ENCODE data around the gene SCRN3. TPM values are rescaled to one million over a fixed set of nuclear protein-coding genes. Genes with fewer than 3 reads are reported as not detected.

Gene SCRN3
- total RNA-seq, 1 donor from 2014 or later: 14.3 TPM

DNA sequence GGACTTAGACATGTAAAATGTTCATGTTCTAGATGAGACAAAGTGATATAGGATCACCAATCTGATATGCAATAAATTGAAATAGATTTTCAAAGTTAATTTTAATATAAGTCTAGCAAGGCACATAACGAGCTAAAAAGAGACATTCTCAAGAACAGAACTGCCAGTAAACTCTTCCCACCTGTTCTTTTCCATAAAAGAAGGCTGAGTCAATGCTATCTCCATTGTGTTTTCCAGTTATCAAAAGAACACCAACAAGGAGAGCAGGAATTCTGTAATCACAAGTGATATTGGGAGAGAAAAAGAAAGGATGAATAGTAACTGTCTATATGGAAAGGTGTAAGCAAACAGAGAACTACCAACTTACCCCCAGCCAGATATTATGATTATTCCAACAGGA, 65.7 kb downstream of the SCRN3 start:
- ChIA-PET CTCF (interaction anchor here (0.9 to 5.6 kb wide), 10 partner anchors 41 to 238 kb away, joined by 3 to 158 read pairs (median 24); no protein-coding TSS in a partner anchor), POLR2A (no interaction called here)
- Mint-ChIP-seq H3K4me3 (no peak overlapping the region), H3K27me3 (no peaks in the 10 kb centered on the region), H3K4me1 (no peaks in the 10 kb centered on the region), H3K9me3 (no peaks in the 10 kb centered on the region), H3K27ac (no peak overlapping the region), H3K36me3 (ENCODE audit: low read depth) (no peaks in the 10 kb centered on the region)
- intact Hi-C loops (cut with micrococcal nuclease): loop anchor here (5.0 kb wide), 1 partner anchor 531 kb away; no protein-coding TSS in a partner anchor
- TF ChIP-seq, protein P1, sequence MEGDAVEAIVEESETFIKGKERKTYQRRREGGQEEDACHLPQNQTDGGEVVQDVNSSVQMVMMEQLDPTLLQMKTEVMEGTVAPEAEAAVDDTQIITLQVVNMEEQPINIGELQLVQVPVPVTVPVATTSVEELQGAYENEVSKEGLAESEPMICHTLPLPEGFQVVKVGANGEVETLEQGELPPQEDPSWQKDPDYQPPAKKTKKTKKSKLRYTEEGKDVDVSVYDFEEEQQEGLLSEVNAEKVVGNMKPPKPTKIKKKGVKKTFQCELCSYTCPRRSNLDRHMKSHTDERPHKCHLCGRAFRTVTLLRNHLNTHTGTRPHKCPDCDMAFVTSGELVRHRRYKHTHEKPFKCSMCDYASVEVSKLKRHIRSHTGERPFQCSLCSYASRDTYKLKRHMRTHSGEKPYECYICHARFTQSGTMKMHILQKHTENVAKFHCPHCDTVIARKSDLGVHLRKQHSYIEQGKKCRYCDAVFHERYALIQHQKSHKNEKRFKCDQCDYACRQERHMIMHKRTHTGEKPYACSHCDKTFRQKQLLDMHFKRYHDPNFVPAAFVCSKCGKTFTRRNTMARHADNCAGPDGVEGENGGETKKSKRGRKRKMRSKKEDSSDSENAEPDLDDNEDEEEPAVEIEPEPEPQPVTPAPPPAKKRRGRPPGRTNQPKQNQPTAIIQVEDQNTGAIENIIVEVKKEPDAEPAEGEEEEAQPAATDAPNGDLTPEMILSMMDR (IDR thresholded peaks at IDR 0.05): no peak
- ATAC-seq (ENCODE audit: low read depth) (no peak), DNase-seq (no peak)

- Mint-ChIP-seq H3K9me3 (no peaks in the 10 kb centered on the region), H3K4me1 (no peaks in the 10 kb centered on the region), H3K36me3 (ENCODE audit: low read depth) (no peaks in the 10 kb centered on the region), H3K27me3 (no peaks in the 10 kb centered on the region), H3K4me3 (no peak overlapping the region), H3K27ac (no peak overlapping the region)
- no peak for DNase-seq
- TF ChIP-seq, protein P1 (IDR thresholded peaks at IDR 0.05): no peak
- ATAC-seq (ENCODE audit: low read depth): no peak
- ChIA-PET POLR2A (no interaction called here), CTCF (interaction anchor here (1.4 kb wide), 1 partner anchor 222 kb away, joined by 4 read pairs; no protein-coding TSS in a partner anchor)
- intact Hi-C loops (cut with micrococcal nuclease): no loop called here
Measured at GRCh38 chr2:174465327-174465726, 69.8 kb downstream of the SCRN3 start.

GRCh38 chr2:174473796-174474195, 78.3 kb downstream of the SCRN3 start:
- no peaks in the 10 kb centered on the region for H3K4me1 Mint-ChIP-seq
- TF ChIP-seq, protein P1 (IDR thresholded peaks at IDR 0.05): no peak
- H3K9me3 Mint-ChIP-seq: no peaks in the 10 kb centered on the region
- intact Hi-C loops (cut with micrococcal nuclease): no loop called here
- H3K36me3 Mint-ChIP-seq (ENCODE audit: low read depth): no peaks in the 10 kb centered on the region
- ATAC-seq (ENCODE audit: low read depth) (no peak), DNase-seq (no peak)
- no peak overlapping the region for H3K27ac Mint-ChIP-seq
- CTCF ChIA-PET: no interaction called here
- no peaks in the 10 kb centered on the region for H3K27me3 Mint-ChIP-seq
- POLR2A ChIA-PET: interaction anchor here (0.5 kb wide), 1 partner anchor 19 kb away, joined by 3 read pairs; no protein-coding TSS in a partner anchor
- no peak overlapping the region for H3K4me3 Mint-ChIP-seq

DNA sequence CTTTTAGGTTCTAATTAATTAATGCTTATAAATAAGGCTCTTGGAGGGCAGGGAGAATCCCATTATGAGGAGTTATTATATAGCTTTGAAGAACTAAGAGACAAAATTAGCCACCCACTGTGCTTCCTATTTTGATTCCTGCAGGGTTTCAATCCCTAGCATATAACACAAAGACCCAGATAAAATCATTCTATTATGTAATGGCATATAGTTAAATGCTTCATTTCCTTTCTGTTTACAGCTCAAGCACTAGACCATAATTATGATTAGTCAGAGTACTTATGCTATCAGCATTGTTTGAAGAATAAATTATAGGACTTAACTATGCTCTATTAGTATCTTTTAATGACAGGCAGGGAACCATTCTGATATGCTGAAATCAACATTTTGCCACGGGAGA, 82.2 kb downstream of the SCRN3 start:
- intact Hi-C loops (cut with micrococcal nuclease): no loop called here
- ATAC-seq (ENCODE audit: low read depth) (no peak), DNase-seq (no peak)
- TF ChIP-seq, protein P1 (IDR thresholded peaks at IDR 0.05): no peak
- Mint-ChIP-seq H3K36me3 (ENCODE audit: low read depth) (no peaks in the 10 kb centered on the region), H3K9me3 (no peaks in the 10 kb centered on the region), H3K4me3 (no peak overlapping the region), H3K27me3 (no peaks in the 10 kb centered on the region), H3K4me1 (no peaks in the 10 kb centered on the region), H3K27ac (no peak overlapping the region)
- ChIA-PET POLR2A (no interaction called here), CTCF (interaction anchor here (1.1 kb wide), 1 partner anchor 15 kb away, joined by 3 read pairs; no protein-coding TSS in a partner anchor)

Other genes with a start within 250 kb of the SCRN3 start
- 74.4 and 86.6 TPM in 2 replicates for gene OLA1, start 147.2 kb upstream of the SCRN3 start, total RNA-seq
- gene SP9, start 60.8 kb upstream of the SCRN3 start, total RNA-seq: not detected in 2 replicates
- gene GPR155, start 91.3 kb downstream of the SCRN3 start, total RNA-seq: 2.8 TPM in 2 replicates
- 293 TPM in 2 replicates for gene WIPF1, start 202.1 kb downstream of the SCRN3 start, total RNA-seq

All from activated B cell treated with CpG ODN at 0.5 μM for 24 hours (primary cell).